ENCODE results near the gene RAMACL. TPM values are rescaled to one million over a fixed set of nuclear protein-coding genes. Genes with fewer than 3 reads are reported as not detected.
A peak's percentile ranks its signal among the peaks of the same experiment; 100 is the strongest.

Gene RAMACL
- total RNA-seq, 1 donor from 2014 or later: 1.2 TPM

DNA sequence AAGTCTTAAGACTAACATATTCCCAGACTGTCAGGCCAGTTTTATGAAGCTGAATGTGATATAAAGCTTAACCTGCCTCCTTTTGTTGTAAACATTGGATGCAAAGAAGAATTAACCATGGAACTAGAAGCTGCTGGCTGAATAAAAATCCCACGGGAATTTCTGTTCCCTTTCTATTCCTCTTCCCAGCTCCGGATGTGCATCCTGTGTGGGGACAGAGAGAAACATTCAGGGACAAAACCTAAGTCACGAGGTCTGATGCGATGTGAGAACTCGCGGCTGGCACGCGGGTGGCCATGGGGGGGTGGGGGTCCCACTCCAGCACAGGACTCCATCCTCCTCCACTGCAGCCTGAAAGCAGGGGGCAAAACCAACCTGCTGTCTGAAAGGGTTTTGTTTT, 32.2 kb downstream of the RAMACL start:
- Histone ChIP-seq H3K4me3 (ENCODE audit: insufficient read depth, low read depth, low read length) (no peak overlapping the region), H3K36me3 (ENCODE audit: insufficient read depth, low read length) (no peaks in the 10 kb centered on the region), H3K4me2 (ENCODE audit: low read length) (peak overlapping the region; percentile 73), H3K27me3 (ENCODE audit: insufficient read depth, low read length) (no peaks in the 10 kb centered on the region), H2AFZ (ENCODE audit: low read depth, low read length) (no peak overlapping the region), H3K4me1 (ENCODE audit: insufficient read depth, low read length) (peaks cover 48% of the 10 kb centered on the region), H3K27ac (ENCODE audit: low read depth, low read length) (peak overlapping the region; percentile 80), H3K9me3 (ENCODE audit: insufficient read depth, low read depth, low read length) (no peaks in the 10 kb centered on the region), H4K20me1 (ENCODE audit: insufficient read depth, low read length) (no peaks in the 10 kb centered on the region), H3K79me2 (ENCODE audit: insufficient read depth, low read length) (peaks cover 24% of the 10 kb centered on the region), H3K9ac (ENCODE audit: low read length) (peak overlapping the region; percentile 73)
- no peak for TF ChIP-seq EZH2 (IDR thresholded peaks at IDR 0.05; ENCODE audit: insufficient read depth, low read length)
- TF ChIP-seq, protein P1, sequence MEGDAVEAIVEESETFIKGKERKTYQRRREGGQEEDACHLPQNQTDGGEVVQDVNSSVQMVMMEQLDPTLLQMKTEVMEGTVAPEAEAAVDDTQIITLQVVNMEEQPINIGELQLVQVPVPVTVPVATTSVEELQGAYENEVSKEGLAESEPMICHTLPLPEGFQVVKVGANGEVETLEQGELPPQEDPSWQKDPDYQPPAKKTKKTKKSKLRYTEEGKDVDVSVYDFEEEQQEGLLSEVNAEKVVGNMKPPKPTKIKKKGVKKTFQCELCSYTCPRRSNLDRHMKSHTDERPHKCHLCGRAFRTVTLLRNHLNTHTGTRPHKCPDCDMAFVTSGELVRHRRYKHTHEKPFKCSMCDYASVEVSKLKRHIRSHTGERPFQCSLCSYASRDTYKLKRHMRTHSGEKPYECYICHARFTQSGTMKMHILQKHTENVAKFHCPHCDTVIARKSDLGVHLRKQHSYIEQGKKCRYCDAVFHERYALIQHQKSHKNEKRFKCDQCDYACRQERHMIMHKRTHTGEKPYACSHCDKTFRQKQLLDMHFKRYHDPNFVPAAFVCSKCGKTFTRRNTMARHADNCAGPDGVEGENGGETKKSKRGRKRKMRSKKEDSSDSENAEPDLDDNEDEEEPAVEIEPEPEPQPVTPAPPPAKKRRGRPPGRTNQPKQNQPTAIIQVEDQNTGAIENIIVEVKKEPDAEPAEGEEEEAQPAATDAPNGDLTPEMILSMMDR (IDR thresholded peaks at IDR 0.05; ENCODE audit: insufficient read depth, low read depth, low read length): no peak
- peak overlapping the region; percentile 1 for H3K27ac Mint-ChIP-seq (ENCODE audit: unreplicated experiment)
- H3K9me3 Mint-ChIP-seq (ENCODE audit: unreplicated experiment): peaks cover 5% of the 10 kb centered on the region
- H3K27me3 Mint-ChIP-seq (ENCODE audit: low read depth, unreplicated experiment): no peaks in the 10 kb centered on the region
- no peak overlapping the region for H3K4me3 Mint-ChIP-seq (ENCODE audit: unreplicated experiment)
- FAIRE-seq (no peak), DNase-seq (ENCODE audit: low read depth) (no peak)
- peaks cover 45% of the 10 kb centered on the region for H3K4me1 Mint-ChIP-seq (ENCODE audit: low read depth, unreplicated experiment)
- H3K36me3 Mint-ChIP-seq (ENCODE audit: low read depth, unreplicated experiment): peaks cover 18% of the 10 kb centered on the region

DNA sequence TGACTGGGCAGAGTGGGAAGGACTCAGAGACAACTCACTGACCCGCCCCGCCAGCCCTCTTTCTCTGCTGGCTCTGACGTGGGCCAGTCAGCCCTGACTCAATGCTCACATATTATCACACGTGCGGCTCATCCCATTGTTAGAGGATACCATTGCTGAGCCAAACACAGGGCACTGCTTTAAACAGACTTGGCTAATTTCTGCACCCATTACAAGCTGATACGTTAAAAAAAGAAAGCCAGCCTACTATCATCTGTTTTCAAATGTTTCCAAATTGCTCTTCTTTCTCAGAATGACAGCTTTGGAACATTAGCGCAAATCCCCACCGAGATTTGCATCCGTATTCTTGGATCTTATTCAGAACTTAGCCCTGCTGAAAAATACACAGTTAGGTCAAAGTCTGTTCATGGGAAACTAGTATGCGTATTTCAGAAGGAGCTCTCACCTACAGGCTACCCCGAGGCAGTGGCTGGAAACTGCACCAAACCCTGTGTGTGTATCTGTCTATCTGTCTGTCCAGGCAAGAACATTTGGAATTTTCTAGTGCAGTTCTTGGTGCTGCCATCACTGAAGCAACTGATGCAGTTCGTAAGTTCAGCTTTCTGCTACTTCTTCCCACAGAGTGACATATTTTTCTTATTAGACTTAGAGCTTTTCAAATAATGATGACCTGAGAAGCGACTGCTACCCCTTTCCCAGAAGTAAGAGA, 32.8 kb downstream of the RAMACL start:
- H3K27ac Mint-ChIP-seq (ENCODE audit: unreplicated experiment): peak overlapping the region; percentile 1
- Histone ChIP-seq H3K79me2 (ENCODE audit: insufficient read depth, low read length) (peaks cover 26% of the 10 kb centered on the region), H2AFZ (ENCODE audit: low read depth, low read length) (peak overlapping the region; percentile 15), H3K27ac (ENCODE audit: low read depth, low read length) (peak overlapping the region; percentile 80), H3K4me1 (ENCODE audit: insufficient read depth, low read length) (peaks cover 44% of the 10 kb centered on the region), H3K9ac (ENCODE audit: low read length) (peak overlapping the region; percentile 73), H3K4me3 (ENCODE audit: insufficient read depth, low read depth, low read length) (no peak overlapping the region), H3K27me3 (ENCODE audit: insufficient read depth, low read length) (no peaks in the 10 kb centered on the region), H3K36me3 (ENCODE audit: insufficient read depth, low read length) (no peaks in the 10 kb centered on the region), H3K9me3 (ENCODE audit: insufficient read depth, low read depth, low read length) (no peaks in the 10 kb centered on the region), H4K20me1 (ENCODE audit: insufficient read depth, low read length) (no peaks in the 10 kb centered on the region), H3K4me2 (ENCODE audit: low read length) (peak overlapping the region; percentile 73)
- H3K36me3 Mint-ChIP-seq (ENCODE audit: low read depth, unreplicated experiment): peaks cover 12% of the 10 kb centered on the region
- no peaks in the 10 kb centered on the region for H3K27me3 Mint-ChIP-seq (ENCODE audit: low read depth, unreplicated experiment)
- FAIRE-seq (peak; percentile 56), DNase-seq (ENCODE audit: low read depth) (peak; percentile 82)
- no peak overlapping the region for H3K4me3 Mint-ChIP-seq (ENCODE audit: unreplicated experiment)
- TF ChIP-seq EZH2 (IDR thresholded peaks at IDR 0.05; ENCODE audit: insufficient read depth, low read length): no peak
- TF ChIP-seq, protein P1 (IDR thresholded peaks at IDR 0.05; ENCODE audit: insufficient read depth, low read depth, low read length): no peak
- peaks cover 7% of the 10 kb centered on the region for H3K9me3 Mint-ChIP-seq (ENCODE audit: unreplicated experiment)
- H3K4me1 Mint-ChIP-seq (ENCODE audit: low read depth, unreplicated experiment): peaks cover 41% of the 10 kb centered on the region

DNA sequence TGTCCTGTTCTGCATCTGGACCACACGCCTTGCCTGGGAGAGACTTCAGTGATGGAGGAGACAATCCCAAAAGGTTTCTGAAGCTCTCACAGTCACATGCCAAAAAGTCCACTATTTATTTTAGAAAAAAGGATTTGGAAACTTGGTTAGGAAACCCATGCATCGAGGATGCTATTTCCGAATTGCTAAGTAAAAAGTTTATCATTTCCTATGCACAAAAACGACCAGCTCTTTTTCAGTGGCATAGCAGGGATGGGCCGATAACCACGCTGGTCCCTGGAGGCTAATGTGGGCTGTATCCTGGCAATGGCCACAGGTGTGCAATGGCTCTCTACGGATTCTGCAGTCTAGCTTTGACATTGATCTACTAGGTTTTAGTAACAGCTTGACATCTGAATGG, 33.9 kb downstream of the RAMACL start:
- Mint-ChIP-seq H3K27ac (ENCODE audit: unreplicated experiment) (no peak overlapping the region), H3K9me3 (ENCODE audit: unreplicated experiment) (peaks cover 7% of the 10 kb centered on the region), H3K4me1 (ENCODE audit: low read depth, unreplicated experiment) (peaks cover 37% of the 10 kb centered on the region), H3K4me3 (ENCODE audit: unreplicated experiment) (no peak overlapping the region), H3K27me3 (ENCODE audit: low read depth, unreplicated experiment) (no peaks in the 10 kb centered on the region), H3K36me3 (ENCODE audit: low read depth, unreplicated experiment) (peaks cover 11% of the 10 kb centered on the region)
- Histone ChIP-seq H3K27ac (ENCODE audit: low read depth, low read length) (no peak overlapping the region), H4K20me1 (ENCODE audit: insufficient read depth, low read length) (no peaks in the 10 kb centered on the region), H3K79me2 (ENCODE audit: insufficient read depth, low read length) (peaks cover 19% of the 10 kb centered on the region), H3K9ac (ENCODE audit: low read length) (no peak overlapping the region), H3K27me3 (ENCODE audit: insufficient read depth, low read length) (no peaks in the 10 kb centered on the region), H3K36me3 (ENCODE audit: insufficient read depth, low read length) (no peaks in the 10 kb centered on the region), H3K4me2 (ENCODE audit: low read length) (no peak overlapping the region), H3K9me3 (ENCODE audit: insufficient read depth, low read depth, low read length) (no peaks in the 10 kb centered on the region), H3K4me1 (ENCODE audit: insufficient read depth, low read length) (peaks cover 33% of the 10 kb centered on the region), H3K4me3 (ENCODE audit: insufficient read depth, low read depth, low read length) (no peak overlapping the region), H2AFZ (ENCODE audit: low read depth, low read length) (no peak overlapping the region)
- DNase-seq (ENCODE audit: low read depth): no peak
- TF ChIP-seq EZH2 (IDR thresholded peaks at IDR 0.05; ENCODE audit: insufficient read depth, low read length): no peak
- TF ChIP-seq, protein P1 (IDR thresholded peaks at IDR 0.05; ENCODE audit: insufficient read depth, low read depth, low read length): no peak
- no peak for FAIRE-seq

All from astrocyte (in vitro differentiated cells and primary cell).